PC-9 (cell line): ENCODE results near the gene LOXL1. TPM values are rescaled to one million over a fixed set of nuclear protein-coding genes. Genes with fewer than 3 reads are reported as not detected.
"Not testable (repeated sequence)": the region's sequence is repeated elsewhere in the genome, so short reads cannot be mapped to it uniquely, and the experiment has no call there.

ENCODE experiments used
- BruUV-seq: library from RNA; stranded (reverse); fragments of 400-500 nt; replicated peaks from 2 replicates; lab custom pipeline; 2021; lab: Mats Ljungman, UMichigan
- CTCF ChIA-PET: fragments of 300-600 bp; sonication (Branson Sonifier 250); formaldehyde crosslinking; loops from one replicate; lab custom pipeline; 2022; ENCODE audit warnings: antibody characterized with exemption; lab: Charles Lee
- POLR2A ChIA-PET: fragments of 300-600 bp; sonication (Branson Sonifier 250); formaldehyde crosslinking; loops from one replicate; lab custom pipeline; 2022; ENCODE audit warnings: antibody characterized with exemption; ENCODE audit not compliant: unreplicated experiment; lab: Charles Lee
- DNase-seq, 2 experiments: peaks; one replicate each; pipeline versions ENCODE4 v3.0.0 to v3.0.0-alpha.2; 2015 to 2022; ENCODE audit warnings: mixed read lengths in 1 of 2
- H2AFZ ChIP-seq: fragments of 200-600 bp; sonication (generic); 2 replicates; pipeline ENCODE4 v1.8.1; 2017; ENCODE audit warnings: antibody characterized with exemption
- H3F3A ChIP-seq: fragments of 200-600 bp; sonication (generic); 2 replicates; pipeline ENCODE4 v1.8.1; 2017; ENCODE audit warnings: antibody characterized with exemption, mild to moderate bottlenecking, low read depth; ENCODE audit not compliant: insufficient read depth
- H3K27ac ChIP-seq: fragments of 200-600 bp; sonication (generic); 2 replicates; pipeline ENCODE4 v1.6.1; 2016; ENCODE audit warnings: mixed run types
- H3K27me3 ChIP-seq: fragments of 200-600 bp; sonication (generic); 2 replicates; pipeline ENCODE4 v1.6.1; 2016; ENCODE audit warnings: low read depth, mixed run types; ENCODE audit not compliant: insufficient read depth
- H3K36me3 ChIP-seq: fragments of 200-600 bp; sonication (generic); 2 replicates; pipeline ENCODE4 v1.6.1; 2016; ENCODE audit warnings: low read depth, mixed run types
- H3K4me1 ChIP-seq: fragments of 200-600 bp; sonication (generic); replicated peaks from 2 replicates; pipeline ENCODE4 v1.6.1; 2016; ENCODE audit warnings: mixed run types; ENCODE audit not compliant: insufficient read depth
- H3K4me2 ChIP-seq: fragments of 200-600 bp; sonication (generic); 2 replicates; pipeline ENCODE4 v1.6.1; 2017; ENCODE audit warnings: mixed run types
- H3K4me3 ChIP-seq: fragments of 200-600 bp; sonication (generic); 2 replicates; pipeline ENCODE4 v1.6.1; 2016; ENCODE audit warnings: mixed run types
- H3K79me2 ChIP-seq: fragments of 200-600 bp; sonication (generic); 2 replicates; pipeline ENCODE4 v1.6.1; 2017; ENCODE audit warnings: low read depth, mixed run types
- H3K9me2 ChIP-seq: fragments of 200-600 bp; sonication (generic); 2 replicates; pipeline ENCODE4 v1.8.1; 2017; ENCODE audit warnings: mild to moderate bottlenecking; ENCODE audit not compliant: insufficient read depth
- H3K9me3 ChIP-seq: fragments of 200-600 bp; sonication (generic); 2 replicates; pipeline ENCODE4 v1.8.1; 2016; ENCODE audit warnings: low read depth; ENCODE audit not compliant: insufficient read depth
- H4K20me1 ChIP-seq: fragments of 200-600 bp; sonication (generic); 2 replicates; pipeline ENCODE4 v1.8.1; 2017; ENCODE audit not compliant: insufficient read depth
- EZH2 ChIP-seq: fragments of 200-600 bp; sonication (generic); IDR thresholded peaks from 2 replicates; pipeline ENCODE4 v1.8.0; 2017; ENCODE audit warnings: antibody characterized with exemption, low read depth
- intact Hi-C: fragments of 100-400 bp; cut with micrococcal nuclease; formaldehyde crosslinking; loops from one replicate; pipeline ENCODE4 v1.10.0; 2022; ENCODE audit not compliant: unreplicated experiment
- total RNA-seq: library from RNA; stranded (reverse); gene quantifications from 2 replicates; pipeline ENCODE4 v1.2.3, GENCODE V29; 2021
- TF ChIP-seq, protein P1 (sequence below): fragments of 200-600 bp; sonication (generic); conservative IDR thresholded peaks from 2 replicates; pipeline ENCODE4 v1.6.1; 2017; ENCODE audit warnings: mixed run types, antibody characterized with exemption, mild to moderate bottlenecking, moderate library complexity

LOXL1 gene
- total RNA-seq, 1 experiment from 2014 or later, result 50.7 TPM

DNA sequence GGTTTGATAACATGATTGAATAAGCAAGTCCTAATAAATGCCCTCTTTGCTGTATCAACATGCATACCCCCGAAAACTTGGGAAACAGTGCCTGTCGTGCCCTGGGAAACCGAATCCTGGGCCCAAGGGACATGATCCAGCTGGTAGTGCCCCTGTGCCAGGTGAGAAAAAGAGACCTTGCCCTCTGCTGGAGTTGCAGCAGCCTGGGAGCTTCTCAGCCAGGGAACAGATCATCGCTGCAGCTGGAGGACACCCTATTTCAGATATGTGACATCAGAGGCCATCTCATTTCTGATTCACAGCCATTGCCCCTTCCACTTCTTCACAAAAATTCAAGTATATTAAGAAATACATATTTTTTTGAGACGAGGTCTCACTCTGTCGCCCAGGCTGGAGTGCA lies 33.5 kb downstream of the LOXL1 start:
- Histone ChIP-seq H3K4me2 (peak overlapping the region; percentile 59), H3K4me3 (no peak overlapping the region), H4K20me1 (no peaks in the 10 kb centered on the region), H3K27ac (0 out of 2 replicates have a peak overlapping the region, but pooled peaks have one; percentile 35), H2AFZ (no peak overlapping the region), H3K4me1 (peaks cover 49% of the 10 kb centered on the region), H3K9me2 (no peaks in the 10 kb centered on the region), H3K27me3 (no peaks in the 10 kb centered on the region), H3K9me3 (no peaks in the 10 kb centered on the region), H3K36me3 (no peaks in the 10 kb centered on the region), H3K79me2 (no peaks in the 10 kb centered on the region), H3F3A (peaks cover 34% of the 10 kb centered on the region; the same call in 1 of the 2 replicates)
- TF ChIP-seq, protein P1, sequence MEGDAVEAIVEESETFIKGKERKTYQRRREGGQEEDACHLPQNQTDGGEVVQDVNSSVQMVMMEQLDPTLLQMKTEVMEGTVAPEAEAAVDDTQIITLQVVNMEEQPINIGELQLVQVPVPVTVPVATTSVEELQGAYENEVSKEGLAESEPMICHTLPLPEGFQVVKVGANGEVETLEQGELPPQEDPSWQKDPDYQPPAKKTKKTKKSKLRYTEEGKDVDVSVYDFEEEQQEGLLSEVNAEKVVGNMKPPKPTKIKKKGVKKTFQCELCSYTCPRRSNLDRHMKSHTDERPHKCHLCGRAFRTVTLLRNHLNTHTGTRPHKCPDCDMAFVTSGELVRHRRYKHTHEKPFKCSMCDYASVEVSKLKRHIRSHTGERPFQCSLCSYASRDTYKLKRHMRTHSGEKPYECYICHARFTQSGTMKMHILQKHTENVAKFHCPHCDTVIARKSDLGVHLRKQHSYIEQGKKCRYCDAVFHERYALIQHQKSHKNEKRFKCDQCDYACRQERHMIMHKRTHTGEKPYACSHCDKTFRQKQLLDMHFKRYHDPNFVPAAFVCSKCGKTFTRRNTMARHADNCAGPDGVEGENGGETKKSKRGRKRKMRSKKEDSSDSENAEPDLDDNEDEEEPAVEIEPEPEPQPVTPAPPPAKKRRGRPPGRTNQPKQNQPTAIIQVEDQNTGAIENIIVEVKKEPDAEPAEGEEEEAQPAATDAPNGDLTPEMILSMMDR, result no peak
- no peak for TF ChIP-seq EZH2
- ChIA-PET CTCF (no interaction called here), POLR2A (no interaction called here)
- intact Hi-C loops, result loop anchor here (5.0 to 10.0 kb wide), 4 partner anchors 32 to 168 kb away; partner anchors contain the start of genes LOXL1 and TBC1D21
- BruUV-seq, result no TSS peak
- DNase-seq, result no peak

DNA sequence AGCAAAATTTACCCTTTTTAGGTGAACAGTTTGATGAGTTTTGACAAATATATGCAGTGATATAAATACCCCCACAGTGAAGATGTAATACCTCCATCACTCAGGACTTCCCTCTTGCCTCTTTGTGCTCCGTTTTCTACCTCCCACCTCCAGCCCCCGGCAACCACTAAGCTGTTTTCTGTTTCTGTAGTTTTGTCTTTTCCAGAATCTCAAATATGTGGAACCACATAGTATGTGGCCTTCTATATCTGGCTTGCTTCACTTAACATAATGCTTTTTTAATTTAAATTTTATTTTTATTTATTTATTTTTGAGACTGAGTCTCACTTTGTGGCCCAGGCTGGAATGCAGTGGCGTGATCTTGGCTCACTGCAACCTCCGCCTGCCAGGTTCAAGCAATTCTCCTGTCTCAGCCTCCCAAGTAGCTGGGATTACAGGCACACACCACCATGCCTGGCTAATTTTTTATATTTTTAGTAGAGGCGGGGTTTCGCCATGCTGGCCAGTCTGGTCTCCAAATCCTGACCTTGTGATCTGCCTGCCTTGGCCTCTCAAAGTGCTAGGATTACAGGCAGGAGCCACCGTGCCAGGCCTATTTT lies 34.3 kb downstream of the LOXL1 start:
- CTCF ChIA-PET, result interaction anchor here (0.6 to 1.2 kb wide), 2 partner anchors 9 to 84 kb away, joined by 3 to 4 read pairs; no protein-coding TSS in a partner anchor
- not testable (repeated sequence) for BruUV-seq
- H3K4me1 ChIP-seq, result peaks cover 44% of the 10 kb centered on the region

DNA sequence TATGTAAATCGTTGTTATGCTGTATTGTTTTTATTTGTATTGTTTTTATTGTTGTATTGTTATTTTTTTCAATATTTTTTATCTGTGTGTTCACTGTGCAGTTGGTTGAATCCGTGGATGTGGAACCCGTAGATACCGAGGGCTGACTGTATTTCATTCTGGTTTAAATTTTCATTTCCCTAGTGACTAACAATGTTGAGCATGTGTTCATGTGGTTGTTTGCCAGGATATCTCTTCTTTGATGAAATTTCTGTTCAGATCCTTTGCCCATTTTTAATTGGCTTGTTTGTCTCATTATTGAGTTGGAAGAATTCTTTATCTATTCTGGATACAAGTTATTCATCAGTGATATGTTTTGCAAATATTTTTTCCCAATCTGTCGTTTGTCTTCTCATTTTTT lies 36.2 kb downstream of the LOXL1 start:
- DNase-seq, result no peak
- no peaks in the 10 kb centered on the region for H3K36me3 ChIP-seq
- intact Hi-C loops, result loop anchor here (5.0 to 10.0 kb wide), 3 partner anchors 35 to 88 kb away; partner anchors contain the start of genes LOXL1 and TBC1D21
- no peaks in the 10 kb centered on the region for H4K20me1 ChIP-seq
- H3K4me2 ChIP-seq, result no peak overlapping the region
- no peak overlapping the region for H2AFZ ChIP-seq
- H3K4me3 ChIP-seq, result no peak overlapping the region
- BruUV-seq, result no TSS peak
- ChIA-PET POLR2A (no interaction called here), CTCF (no interaction called here)
- no peaks in the 10 kb centered on the region for H3K9me2 ChIP-seq
- no peak overlapping the region for H3K27ac ChIP-seq
- H3K79me2 ChIP-seq, result no peaks in the 10 kb centered on the region
- H3K9me3 ChIP-seq, result no peaks in the 10 kb centered on the region
- peaks cover 24% of the 10 kb centered on the region; the same call in 1 of the 2 replicates for H3F3A ChIP-seq
- peaks cover 28% of the 10 kb centered on the region for H3K4me1 ChIP-seq
- TF ChIP-seq EZH2, result no peak
- TF ChIP-seq, protein P1, result no peak
- no peaks in the 10 kb centered on the region for H3K27me3 ChIP-seq

More for the DNA sequence above, 34.3 kb downstream of the LOXL1 start:
- H3K9me2 ChIP-seq, H3K27me3 ChIP-seq, DNase-seq, H3K9me3 ChIP-seq, H3K36me3 ChIP-seq, H3K4me3 ChIP-seq, POLR2A ChIA-PET, H3K79me2 ChIP-seq, H3K27ac ChIP-seq, H2AFZ ChIP-seq, H3K4me2 ChIP-seq, H4K20me1 ChIP-seq: not testable (repeated sequence)
- peaks cover 34% of the 10 kb centered on the region; the same call in 1 of the 2 replicates for H3F3A ChIP-seq
- intact Hi-C loops, result loop anchor here (5.0 to 10.0 kb wide), 3 partner anchors 33 to 86 kb away; partner anchors contain the start of genes LOXL1 and TBC1D21
